ENCODE measurements around the gene RPEL1.

RPEL1 gene

GRCh38 chr10:103287992-103288391 is 42.3 kb downstream of the RPEL1 start:
- CTCF ChIA-PET = interaction anchor here (0.8 kb wide), 1 partner anchor 9 kb away, joined by 4 read pairs; no protein-coding TSS in a partner anchor
- H3K27ac ChIP-seq = no peak overlapping the region
- no peak for DNase-seq (ENCODE audit: low spot score)
- POLR2A ChIA-PET (ENCODE audit: low non-redundant PET) = interaction anchor here (0.5 kb wide), 1 partner anchor 97 kb away, joined by 5 read pairs; no protein-coding TSS in a partner anchor
- TF ChIP-seq CTCF (conservative IDR thresholded peaks at IDR 0.05; ENCODE audit: low read depth) = no peak

GRCh38 chr10:103291588-103291987 is 45.9 kb downstream of the RPEL1 start:
- CTCF ChIA-PET = interaction anchor here (0.7 kb wide), 1 partner anchor 935 kb away, joined by 4 read pairs; no protein-coding TSS in a partner anchor
- H3K27ac ChIP-seq = no peak overlapping the region
- no peak for TF ChIP-seq CTCF (conservative IDR thresholded peaks at IDR 0.05; ENCODE audit: low read depth)
- no peak for DNase-seq (ENCODE audit: low spot score)
- POLR2A ChIA-PET (ENCODE audit: low non-redundant PET) = no interaction called here

- TF ChIP-seq CTCF (conservative IDR thresholded peaks at IDR 0.05; ENCODE audit: low read depth) = no peak
- DNase-seq (ENCODE audit: low spot score) = no peak
- H3K27ac ChIP-seq = no peak overlapping the region
- ChIA-PET POLR2A (ENCODE audit: low non-redundant PET) (no interaction called here), CTCF (interaction anchor here (0.6 to 1.0 kb wide), 3 partner anchors 11 to 38 kb away, joined by 4 to 9 read pairs (median 6); no protein-coding TSS in a partner anchor)
These were observed 49.8 kb downstream of the RPEL1 start for GRCh38 chr10:103295374-103296015.
